GM18511 (cell line): ENCODE measurements around the gene LRRC31.
A peak's percentile ranks its signal among the peaks of the same experiment; 100 is the strongest.

ENCODE experiments used
- ATAC-seq: cut with Tn5 transposase; IDR thresholded peaks from one replicate; pipeline ENCODE4 v1.9.1; 2021; ENCODE audit warnings: mild to moderate bottlenecking, moderate library complexity; ENCODE audit not compliant: unreplicated experiment

Gene LRRC31

DNA sequence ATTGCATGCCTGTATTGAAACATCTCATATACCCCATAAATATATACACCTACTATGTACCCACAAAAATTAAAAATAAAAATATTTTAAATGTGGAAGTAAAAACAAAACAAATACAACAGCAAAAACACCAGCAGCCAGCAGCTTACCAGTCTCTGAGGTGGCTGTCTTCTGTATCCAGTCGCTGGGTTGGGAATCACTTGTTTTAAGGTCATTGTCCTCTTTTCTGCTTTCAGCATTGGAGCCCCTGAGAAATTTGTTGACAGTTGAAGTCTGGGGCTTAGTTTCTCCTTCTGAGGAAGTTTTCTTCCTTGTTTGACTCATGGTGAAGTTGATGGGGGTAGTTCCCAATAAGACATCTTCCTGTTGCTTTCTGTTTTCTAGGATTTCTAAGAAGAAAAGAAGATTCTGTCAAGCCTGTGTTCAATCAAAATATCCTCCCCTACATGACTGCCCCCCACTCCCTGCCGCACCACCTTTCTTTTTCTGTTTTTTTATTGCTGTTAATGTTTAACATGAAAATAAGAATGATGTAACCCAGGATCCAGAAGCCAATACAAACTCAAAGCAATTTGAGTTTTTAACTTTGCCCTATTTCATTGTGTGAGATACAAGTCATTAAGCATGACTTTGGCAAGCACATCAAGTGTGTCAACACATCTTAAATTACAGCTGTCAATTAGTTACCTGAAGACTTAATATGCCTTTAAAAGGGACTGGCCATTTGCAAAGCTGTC lies at the start of gene LRRC31:
LRRC31 (minus strand) TSS at position 452 of the 737 bp plus-strand sequence; CDS start at position 324, 128 bp downstream.
- no peak for ATAC-seq

DNA sequence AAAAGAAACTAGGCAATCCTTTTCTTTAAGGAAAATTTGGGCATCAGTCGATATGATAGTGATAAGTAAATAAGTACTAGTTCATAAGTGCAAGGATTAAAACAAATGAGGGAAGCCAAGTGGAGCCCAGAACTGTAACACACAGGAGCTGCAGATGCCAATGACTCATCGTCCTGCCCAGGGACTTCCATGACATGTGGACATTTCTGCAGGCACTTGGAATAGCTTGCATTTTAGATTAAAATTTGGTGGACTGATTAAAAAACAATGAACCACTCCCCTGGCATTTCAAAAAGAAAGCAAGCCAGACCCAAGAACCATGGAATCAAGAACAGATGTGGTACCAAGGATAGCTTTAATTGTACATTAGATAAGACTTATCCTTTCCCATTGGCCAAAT lies 44.6 kb upstream of the LRRC31 start:
- no peak for ATAC-seq

DNA sequence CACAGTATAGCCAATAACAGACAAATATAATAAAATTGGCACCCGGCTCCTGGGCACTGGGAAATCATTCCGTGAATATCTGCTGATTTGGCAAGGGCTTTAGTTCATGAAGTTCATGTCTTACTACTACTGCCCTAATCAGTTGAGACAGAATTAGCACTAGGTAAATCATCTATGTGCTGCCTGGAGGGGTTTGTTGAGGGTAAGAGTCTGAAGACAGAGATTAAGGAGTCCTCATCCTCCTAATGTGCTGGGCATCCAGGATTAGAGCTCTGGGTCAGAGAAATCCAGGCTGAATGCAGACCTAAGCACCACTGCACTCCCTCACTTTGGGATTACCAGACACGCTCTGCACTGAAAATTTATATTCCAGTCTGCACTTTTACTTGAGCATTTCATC lies 43.6 kb upstream of the LRRC31 start:
- no peak for ATAC-seq

DNA sequence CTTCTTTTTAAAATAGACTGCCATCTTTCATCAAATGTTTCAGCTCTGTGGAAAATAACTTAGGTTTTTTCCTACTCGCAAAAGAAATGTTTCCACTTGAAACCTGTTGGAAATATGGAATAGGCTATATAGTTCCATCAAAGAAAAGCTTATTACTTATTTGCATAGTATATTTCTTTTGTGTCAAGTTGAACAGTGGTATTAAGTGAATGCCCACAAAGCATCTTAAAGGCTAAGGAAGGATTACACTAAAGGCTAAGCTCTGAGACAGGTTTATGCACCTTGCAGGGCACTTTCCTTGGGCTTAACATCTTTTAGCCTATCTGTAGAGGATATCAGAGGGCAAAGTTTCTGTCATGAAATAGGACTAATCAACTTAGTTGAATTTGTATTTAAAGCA lies 41.5 kb upstream of the LRRC31 start, which contains the start of gene SAMD7:
SAMD7 (plus strand) TSS at position 301 of the 400 bp plus-strand sequence. CDS start 7,927 bp downstream, outside the sequence.
- ATAC-seq: no peak

DNA sequence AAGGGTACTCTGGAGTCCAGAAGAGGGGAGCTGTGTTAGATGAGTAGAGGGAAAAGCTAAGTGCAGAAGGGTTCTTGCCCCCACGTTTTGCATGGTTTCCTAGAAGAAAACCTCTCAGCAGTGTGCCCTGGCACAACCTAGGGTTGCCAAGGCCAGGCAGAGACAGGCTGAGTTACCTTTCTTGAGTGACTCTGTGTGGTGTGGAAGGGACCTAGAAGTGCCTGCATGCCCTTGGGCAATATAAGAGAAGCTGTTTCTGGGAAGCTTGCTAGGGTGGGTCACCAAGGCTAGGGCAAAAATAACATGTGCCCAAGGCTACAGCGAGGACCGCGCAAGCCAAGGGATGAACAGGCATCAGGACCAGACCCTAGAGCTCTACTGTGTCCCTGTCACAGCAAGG lies 38.2 kb upstream of the LRRC31 start:
- ATAC-seq: no peak

DNA sequence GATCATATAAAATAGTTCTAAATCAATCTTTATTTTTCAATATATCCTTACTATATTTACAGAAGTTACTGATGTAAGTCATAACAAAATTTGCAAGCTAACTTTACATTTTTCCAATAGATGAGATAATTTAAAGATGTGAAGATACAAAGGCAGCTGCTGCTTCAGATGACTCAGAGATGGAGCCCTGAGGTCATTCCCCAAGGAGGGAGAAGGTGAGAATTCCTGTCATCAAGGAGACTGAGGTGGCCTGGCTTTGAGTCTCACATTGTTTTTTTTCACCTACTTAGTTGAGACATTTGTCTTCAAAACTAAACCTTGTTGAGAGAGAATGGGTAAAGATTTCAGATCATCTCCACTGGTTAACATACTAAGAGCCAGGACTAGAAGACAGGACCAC lies 37.7 kb upstream of the LRRC31 start:
- ATAC-seq: no peak

DNA sequence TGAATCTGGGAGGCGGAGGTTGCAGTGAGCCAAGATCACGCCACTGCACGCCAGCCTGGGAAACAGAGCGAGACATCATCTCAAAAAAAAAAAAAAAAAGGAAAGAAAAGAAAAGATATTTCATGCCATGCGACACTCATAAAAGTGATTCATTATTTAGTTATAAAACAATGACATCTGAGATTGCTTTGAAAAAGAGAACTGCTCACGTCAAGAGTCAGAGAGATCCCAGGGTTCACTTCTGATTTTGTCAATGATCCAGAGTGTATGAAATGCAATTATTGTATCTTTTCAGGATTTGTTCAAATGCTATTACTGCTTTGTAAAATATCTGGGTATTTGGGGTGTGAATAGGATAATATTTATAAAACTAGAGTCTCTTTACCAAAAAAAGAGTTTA lies 35.7 kb upstream of the LRRC31 start:
- ATAC-seq: no peak

DNA sequence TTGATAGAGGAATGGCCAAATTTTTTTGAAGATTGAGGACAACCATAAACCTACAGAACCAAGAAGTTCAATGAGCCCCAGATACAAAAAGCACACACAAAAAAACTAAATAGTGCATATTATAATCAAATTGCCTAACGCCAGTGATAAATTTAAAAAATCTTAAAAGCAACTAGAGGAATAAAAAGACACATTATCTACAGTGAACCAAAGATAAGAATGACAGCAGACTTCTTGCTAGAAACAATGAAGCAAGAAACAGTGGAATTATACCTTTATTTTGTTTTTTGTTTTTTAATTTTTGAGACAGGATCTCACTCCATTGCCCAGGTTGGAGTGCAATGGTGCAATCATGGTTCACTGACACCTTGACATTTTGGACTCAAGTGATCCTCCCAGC lies 31.7 kb upstream of the LRRC31 start:
- ATAC-seq: no peak

DNA sequence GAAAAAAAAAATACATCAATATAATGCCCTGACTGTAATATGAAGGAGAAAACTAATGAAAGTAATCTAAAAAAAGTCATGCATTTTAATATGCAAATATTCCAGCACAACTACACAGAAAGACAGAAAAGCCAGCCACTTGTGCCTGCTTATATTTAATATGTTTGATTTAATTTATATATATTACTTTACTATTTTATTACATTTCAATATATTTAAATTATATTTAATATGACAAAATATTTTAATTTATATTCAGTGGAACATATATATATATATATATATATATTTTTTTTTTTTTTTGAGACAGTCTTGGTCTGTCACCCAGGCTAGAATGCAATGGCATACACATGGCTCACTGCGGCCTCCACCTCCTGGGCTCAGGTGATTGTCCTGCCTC lies 27.5 kb upstream of the LRRC31 start:
- no peak for ATAC-seq

DNA sequence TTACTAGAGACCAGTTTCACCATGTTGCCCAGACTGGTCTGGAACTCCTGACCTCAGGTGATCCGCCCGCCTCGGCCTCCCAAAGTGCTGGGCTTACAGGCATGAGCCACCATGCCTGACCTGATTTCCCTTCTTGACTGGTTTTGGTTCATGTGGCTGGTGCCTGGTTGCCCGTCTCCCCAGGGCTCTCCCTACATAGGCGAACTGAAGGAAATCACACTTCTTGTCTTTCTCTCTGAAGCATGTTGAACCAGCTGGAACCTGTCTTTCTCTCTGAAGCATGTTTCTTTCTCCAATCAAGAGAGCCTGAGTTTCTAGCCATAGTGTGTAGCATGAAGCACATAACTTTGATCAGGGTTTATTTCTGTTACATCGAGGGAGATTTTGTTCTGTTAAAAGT lies 25.3 kb upstream of the LRRC31 start:
- no peak for ATAC-seq

DNA sequence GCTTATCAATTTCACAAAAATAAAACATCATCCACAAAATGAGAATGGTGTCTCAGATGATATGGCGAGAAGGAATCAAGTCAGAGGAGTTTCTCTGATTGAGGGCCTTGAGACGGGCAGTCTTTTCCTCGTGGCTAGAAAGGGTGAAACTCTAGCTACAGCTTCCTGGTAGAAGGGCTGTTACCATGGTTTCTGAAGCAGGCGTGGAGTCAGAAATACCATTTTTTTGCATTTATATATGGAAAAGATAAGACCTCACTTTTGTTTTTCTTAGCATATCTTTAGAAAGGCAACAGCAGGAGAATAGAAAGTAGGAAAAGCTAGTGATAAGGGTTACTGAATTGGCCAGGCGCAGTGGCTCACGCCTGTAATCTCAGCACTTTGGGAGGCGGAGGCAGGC lies 24.4 kb upstream of the LRRC31 start:
- no peak for ATAC-seq

DNA sequence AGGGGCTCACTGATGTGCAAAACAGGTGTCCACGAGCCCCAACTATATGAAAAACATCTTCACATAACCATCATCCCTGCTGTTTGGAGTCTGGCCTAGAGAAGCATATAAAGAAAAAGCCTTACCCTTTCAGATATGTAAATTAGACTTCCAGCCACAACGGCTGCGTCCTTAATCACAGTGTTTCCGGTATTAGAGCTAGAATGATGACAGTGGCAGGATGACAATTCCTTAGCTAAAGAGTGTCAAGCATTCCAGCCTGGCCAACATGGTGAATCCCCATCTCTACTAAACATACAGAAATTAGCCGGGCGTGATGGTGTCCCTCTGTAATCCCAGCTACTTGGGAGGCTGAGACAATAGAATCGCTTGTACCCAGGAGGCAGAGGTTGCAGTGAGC lies 22.2 kb upstream of the LRRC31 start:
- ATAC-seq: no peak

DNA sequence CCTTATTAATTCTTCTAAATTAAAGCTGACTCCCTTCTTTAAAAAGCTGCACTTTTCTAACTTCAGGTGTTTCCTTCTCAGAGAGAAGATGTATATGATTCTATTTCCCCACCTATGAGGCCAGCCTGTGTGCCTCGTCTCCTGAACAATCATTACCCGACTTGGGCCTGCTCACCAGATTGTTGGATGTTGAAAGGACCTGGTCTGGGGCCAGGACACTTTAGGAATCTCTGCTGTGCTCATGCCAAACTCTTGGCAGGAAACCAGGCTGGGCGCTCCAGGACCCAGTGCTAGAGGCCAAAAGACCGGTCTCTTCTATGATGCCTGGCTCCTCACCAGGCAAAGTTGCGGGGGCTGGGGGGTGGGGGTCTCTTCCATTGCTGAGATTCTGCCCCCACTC lies 16.9 kb upstream of the LRRC31 start:
- no peak for ATAC-seq

DNA sequence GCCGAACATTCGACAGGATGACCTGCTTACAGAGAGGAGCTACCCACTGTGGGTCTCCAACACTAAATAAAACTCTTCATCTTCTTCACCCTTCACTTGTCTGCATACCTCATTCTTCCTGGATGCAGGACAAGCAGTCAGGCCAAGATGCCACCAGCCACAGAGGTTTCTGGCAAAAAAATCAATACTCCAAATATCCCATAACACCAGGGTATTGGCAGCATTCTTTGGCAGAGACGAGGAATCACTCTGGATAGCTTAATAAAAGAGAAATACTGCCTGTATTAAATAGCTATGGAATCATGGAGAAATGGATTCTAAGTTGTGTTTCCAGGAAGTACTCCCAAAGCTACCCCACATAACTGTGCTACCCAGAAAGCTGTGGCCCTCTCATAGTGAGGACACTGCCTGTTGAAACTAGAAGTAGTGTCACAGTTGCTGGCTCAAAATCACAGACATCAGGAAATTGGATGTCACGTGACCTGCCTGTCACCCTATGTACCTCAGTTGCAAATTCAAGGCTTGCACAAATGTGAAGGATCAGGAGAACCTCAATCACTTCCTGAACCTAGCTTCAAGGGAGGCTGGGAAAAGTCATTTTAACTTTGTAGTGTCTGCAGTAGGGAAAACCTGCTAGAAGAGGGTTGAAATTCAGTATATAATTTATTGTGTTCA lies 11.0 kb upstream of the LRRC31 start:
- ATAC-seq: no peak

DNA sequence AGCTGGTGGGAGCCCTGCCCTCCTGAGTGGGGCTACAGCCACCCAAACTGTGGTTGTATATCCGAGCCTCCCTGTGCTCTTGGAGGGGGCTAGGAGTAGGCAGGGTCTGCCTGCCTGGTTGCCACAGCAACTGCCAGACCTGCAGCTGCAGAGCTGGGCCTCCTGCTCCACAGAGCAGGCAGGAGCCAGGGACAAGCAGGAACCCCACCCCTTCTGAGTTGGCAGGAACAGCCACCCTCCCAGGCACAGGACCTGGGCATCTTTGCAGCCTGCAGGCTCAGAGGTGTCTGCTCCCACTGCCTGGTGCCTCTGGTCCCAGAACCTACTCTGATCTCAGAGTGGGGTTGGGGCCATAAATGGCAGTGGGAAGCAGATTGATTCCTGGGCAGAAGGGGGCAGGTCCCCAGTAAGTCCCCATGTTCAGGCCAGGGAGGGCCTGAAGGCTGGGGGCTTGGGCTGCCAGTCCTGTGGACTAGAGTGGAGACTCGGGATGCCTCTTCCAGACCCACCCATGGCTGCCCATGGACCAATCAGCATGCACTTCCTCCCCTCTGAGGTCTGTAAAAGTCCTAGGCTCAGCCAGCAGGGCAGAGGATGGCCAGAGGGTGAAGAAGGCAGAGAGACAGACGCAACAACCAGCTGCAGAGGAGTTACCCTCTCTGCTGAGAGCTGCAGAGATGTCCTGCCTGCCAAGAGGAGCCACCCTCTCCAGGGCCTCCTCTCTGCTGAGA lies 10.3 kb upstream of the LRRC31 start:
- no peak for ATAC-seq

DNA sequence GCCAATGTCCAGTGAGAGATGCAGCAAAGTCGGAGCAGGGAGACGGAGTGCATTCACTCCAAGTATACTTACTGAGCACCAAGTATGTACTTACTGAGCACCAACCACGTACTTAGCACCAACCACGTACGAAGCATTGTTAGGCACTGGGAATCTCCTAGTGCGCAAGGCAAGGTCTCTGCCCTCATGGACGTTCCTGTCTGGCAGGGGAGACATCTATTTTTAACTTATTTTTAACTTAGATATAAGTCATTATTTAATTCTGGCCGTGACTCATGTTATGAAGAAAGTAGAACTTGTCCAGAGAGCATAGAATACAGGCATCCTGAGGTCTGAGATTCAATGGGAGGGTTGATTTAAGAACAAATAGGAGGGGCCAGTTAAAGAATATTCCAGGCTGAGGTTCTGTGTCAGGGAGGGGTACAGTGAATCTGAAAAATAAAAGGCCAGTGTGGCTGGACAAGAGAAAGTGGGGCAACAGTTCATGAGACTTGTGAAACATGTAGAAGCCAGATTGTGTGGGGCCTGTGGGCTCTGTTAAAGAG lies 9.3 kb upstream of the LRRC31 start:
- no peak for ATAC-seq

DNA sequence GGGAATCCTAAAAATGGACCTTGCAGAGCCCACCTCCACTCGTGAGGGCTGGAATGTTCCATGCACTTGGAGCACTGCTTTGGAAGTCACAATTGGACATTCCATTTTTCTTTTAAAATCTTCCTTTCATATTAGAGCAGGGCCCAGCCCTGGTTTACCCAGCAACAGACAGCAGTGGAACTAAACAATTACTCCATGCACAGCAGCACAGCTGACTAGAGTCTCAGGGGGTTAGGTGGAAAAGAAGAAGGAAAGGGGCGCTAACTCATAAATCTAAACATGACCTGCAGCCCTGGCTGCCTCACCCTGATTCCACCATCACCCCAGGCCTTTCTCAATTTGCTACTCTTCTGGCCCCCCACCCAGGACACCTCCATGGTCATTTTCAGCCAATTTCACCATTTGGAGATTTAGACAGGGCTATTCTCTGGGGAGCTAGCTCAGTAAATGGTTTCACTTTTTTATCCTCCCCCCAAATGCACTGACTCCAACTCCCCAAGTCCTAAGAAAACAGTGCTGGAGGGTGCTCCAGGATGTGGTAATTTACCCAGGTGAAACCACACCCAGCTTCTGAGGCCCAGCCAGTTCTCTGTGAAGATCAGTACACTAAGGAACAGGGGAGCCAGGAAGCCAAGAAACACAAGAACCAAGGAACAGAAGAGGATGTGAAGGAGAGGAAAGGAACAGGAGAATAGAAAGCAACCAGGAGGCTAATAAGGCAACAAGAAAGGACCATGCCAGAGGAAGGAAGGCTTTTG lies 1.6 kb upstream of the LRRC31 start:
- no peak for ATAC-seq

DNA sequence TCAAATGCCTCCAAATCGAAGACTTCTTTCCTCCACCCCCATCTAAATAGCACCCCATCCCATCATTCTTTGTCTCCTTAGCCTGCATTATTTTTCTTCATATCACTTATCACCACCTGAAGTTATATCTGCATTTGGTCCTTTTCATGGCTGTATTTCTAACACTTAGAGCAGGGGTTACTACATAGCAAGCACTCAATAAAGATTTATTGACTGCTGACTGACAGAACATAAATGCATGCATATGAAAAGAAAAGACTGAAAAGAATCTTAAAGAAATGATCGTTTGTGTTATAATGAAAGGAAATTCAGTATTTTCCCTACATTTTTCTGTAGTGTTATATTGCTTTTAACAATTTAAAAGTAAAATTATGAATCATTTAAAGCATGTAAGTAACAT lies 1.4 kb downstream of the LRRC31 start:
- ATAC-seq: no peak

DNA sequence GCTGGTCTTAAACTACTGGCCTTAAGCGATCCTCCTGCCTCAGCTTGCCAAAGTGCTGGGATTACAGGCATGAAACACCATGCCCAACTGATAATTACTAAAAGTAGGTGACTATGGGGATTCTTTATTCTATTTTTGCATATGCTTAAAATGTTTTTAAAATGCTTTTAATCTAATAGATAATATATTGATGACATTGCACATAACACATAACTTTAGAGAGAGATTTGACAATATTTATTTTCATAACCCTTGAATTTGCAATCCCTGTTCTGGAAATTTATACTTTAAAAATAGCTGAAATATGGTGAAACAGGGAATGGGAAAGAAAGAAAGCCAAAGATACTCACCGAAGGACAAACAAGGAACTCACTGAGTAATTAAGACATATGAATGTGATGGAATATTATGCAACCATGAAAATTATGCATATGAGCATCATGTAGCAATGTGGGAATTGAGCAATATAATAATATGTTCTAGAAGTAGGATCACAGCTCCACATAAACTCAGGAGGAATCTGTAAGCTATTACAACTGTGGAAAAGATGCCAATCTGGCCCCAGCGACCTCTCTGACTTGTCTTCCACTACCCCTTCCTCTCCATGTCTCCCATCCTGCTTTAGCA lies 2.0 kb downstream of the LRRC31 start:
- ATAC-seq: no peak

DNA sequence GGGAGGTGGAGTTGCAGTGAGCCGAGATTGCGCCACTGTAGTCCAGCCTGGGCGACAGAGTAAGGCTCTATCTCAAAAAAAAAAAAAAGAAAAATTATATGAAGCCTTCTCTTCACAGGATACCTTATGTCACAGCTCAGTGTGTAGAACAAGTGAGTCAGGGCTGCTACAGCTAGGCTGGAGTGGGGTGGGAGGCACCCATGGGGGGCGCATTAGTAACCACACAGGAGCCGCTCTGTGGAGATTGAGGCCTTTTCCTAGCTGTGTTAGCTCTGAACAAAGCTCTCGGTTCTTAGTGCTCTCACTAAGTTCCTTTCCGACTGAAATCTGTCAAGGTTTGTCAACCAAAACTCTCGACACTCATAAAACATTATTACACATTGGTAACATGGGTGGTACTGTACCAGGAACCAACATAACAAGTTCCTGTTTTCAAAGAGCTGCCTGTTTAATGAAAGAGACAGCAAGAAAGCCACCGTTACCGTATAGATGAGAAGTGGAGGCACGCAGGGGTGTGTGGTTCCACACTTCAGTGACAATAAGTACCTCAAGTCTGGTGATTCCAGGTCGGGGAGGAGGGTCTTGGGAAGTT lies 4.5 kb downstream of the LRRC31 start:
- peak; percentile 57 for ATAC-seq
